CD4-positive, alpha-beta T cell treated with Interferon gamma for 1 hour (primary cell): Measurements from ENCODE around the gene RAG1.
"Not testable (repeated sequence)": the region's sequence is repeated elsewhere in the genome, so short reads cannot be mapped to it uniquely, and the experiment has no call there.

ENCODE experiments used
- DNase-seq: peaks from one replicate; pipeline ENCODE4 v3.0.0-alpha.2; 2020

Gene RAG1

GRCh38 chr11:36567694-36568093 lies at the start of gene RAG1:
TSS of gene RAG1 (plus strand) at chr11:36568007. CDS start at chr11:36573305, 5,298 bp downstream.
- no peak for DNase-seq

- no peak for DNase-seq
Observed at GRCh38 chr11:36530840-36531239, 37.0 kb upstream of the RAG1 start.

- DNase-seq: no peak
Observed at GRCh38 chr11:36532941-36533601, 34.7 kb upstream of the RAG1 start.

DNA sequence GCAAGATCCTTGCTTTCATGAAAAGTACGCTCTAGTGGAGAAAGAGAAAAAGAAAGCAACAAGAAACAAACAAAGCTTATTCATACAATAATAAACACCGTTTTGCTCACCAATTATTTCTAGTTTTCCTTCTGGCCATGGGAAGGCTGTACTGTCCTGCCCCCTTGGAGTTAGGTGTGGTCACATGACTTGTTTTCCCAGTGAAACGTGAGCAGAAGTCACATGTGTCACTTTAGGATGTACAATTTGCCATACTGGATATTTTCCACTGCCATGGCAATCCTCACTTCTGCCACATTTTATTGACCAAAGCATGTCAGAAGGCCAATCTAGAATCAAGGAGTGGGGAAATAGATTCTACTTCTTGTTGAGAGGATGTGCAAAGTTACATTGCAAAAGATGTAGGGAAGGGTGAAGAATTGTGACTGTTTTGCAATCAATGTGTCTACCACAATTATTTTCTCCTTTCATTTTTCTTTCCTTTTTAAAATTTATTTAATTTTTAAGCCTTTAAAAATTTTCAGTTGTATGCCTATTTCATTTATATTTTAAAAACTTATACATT lies 33.4 kb upstream of the RAG1 start:
- no peak for DNase-seq

DNA sequence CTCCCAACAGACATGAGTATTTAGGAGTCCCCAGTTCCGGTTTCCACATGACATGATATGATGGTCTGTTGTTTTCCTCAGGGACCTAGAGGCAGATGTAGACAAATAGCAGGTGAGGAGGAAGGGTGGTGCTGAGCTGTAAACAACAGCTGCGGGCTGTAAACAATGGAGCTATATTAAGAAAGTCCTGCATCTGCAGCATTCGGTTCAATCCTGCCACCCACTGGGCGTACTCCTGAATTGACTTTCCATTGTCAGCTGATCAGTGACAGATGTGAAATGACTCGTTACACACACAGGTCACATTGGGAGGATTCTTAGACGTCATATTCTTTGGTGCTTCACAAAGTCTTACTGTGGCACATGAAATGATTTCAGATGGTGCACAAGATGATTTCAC lies 26.8 kb upstream of the RAG1 start:
- peak; percentile 9 for DNase-seq

DNA sequence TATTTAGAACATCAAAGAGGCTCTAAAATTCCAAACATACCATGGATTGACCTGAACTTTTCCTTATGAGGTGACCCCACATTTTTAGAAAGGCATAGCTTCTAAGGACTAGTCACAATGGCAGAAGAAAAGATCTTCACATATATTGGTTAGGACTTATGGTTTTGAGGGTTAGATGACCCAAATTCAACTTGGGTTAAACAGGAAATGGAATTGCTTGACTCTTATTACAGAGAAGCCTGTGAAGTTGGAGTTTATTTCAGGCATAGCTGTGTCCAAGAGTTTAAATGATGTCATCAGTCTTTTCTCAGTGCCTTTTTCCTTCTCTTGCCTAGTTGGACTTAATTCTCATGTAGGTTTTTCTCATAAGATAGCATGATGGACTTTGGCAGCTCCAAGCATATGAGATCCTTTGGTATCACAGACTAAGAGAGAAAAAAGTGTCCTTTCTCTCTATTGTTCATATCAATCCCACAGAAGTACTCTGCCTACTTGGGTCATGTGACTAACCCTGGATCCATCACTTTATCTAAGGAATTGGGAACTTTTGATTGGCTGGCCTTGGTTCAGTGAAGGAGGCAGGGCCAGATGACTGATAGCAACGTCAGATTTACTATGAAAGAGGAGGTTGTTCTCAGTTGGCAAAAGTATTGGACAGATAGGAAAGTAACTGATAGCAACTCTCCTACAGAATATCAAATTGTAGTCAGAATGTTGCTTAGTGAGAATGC lies 17.3 kb upstream of the RAG1 start:
- no peak for DNase-seq

DNA sequence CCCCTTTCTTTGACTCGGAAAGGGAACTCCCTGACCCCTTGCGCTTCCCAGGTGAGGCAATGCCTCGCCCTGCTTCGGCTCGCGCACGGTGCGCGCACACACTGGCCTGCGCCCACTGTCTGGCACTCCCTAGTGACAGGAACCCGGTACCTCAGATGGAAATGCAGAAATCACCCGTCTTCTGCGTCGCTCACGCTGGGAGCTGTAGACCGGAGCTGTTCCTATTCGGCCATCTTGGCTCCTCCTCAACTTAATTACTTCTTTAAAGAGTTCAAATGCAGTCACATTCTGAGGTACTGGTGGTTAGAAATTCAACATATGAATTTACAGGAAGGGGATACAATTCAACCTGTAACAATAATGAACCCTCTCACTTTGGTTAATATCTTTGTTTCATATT lies 10.4 kb upstream of the RAG1 start:
- not testable (repeated sequence) for DNase-seq

- no peak for DNase-seq
Observed at GRCh38 chr11:36557991-36558390, 9.8 kb upstream of the RAG1 start.

DNA sequence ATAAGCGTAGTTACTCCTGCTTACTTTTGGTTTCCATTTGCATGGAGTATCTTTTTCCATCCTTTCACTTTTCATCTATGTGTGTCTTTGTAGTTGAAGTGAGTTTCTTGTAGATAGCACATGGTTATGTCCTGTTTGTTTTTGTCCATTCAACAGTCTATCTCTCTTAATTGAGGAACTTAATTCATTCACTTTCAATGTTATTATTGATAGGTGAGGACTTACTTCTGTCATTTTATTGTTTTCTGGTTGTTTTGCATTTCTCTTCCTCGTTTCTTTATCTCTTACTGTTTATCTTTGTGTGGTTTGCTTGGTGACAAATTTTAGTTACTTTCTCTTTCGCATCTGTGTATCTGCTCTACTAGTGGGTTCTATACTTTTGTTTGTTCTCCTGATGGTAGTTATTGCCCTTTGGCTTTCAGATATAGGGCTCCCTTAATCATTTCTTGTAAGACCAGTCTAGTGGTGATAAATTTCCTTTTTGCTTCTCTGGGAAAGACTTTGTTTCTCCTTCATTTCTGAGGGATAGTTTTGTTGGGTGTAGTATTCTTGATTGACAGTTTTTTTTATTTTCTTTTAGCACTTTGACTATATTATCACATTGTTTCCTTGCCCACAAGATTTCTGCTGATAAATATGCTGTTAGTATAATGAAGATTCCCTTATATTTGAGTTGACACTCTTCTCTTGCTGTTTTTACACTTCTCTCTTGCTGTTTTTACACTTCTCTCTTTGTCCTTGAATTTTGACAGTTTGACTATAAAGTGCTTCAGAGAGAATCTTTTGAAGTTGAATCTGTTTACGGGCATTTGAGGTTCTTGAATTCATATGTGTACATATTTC lies 9.0 kb upstream of the RAG1 start:
- no peak for DNase-seq

DNA sequence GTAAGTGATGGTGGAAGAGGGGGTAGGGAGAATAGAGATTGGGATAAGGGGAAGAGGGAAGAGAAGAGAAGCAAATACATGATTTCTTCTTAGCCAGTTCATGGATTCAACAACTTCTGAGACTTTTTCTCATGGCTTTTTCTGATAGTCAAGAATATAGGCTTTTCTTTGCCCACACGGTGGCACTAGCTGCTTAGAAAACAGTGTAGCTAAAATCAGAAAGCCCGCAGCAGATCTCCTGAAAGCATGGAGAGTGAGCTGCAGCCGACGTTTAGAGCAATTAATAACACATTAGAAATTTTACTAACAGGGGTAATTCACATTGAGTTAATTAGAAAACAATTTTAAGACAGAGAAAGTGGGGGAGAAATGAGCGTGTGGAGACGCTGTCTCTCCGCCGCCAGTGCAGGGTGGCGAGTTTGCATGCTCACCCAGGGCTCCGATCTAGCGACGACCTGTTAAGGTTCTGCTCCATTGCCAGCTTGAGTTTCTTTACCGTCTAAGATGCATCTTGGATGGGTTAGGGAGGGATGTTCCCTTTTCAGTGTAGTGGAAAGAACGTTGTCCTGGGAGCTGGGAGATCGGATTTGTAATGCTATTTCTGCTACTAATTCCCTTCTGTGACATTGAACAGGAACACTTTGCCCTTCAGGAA lies 3.3 kb upstream of the RAG1 start:
- DNase-seq: peak; percentile 22

GRCh38 chr11:36565031-36565610 lies 2.7 kb upstream of the RAG1 start:
- no peak for DNase-seq

DNA sequence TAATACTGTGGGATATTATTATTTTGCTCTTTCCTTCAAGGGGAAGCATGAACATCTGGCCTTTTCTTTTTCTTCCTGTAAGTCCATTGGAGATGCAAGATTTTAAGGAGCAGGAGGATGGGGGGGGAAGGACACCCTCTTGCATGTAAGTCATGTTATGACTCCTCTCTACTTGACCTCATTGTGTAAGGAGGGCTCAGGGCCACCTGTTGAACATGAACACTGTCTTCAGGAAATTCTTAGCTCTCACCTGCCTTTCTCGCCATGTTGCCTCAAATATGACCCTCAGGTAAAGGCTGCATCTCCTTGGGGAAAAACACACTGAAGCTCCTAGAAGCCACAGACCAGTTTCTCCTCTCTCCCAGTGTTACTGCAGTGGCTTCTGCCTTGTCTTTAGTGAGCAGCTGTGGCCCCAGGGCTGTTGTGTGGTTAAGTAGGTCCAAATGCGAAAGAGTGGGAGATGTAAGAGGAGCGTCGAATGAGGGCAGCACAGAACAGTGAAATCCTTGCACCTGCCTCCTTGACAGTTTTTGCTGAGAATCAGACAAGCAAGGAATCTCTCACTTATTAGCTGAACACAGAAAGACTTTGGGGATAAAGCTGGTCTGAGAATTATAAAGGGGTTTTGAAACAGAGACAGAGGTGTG lies 1.3 kb upstream of the RAG1 start:
- DNase-seq: no peak

- DNase-seq: no peak
Observed at GRCh38 chr11:36569095-36569494, 1.3 kb downstream of the RAG1 start.

- no peak for DNase-seq
Observed at GRCh38 chr11:36574486-36574885, 6.7 kb downstream of the RAG1 start.

GRCh38 chr11:36577373-36577772 lies 9.6 kb downstream of the RAG1 start:
- DNase-seq: no peak

DNA sequence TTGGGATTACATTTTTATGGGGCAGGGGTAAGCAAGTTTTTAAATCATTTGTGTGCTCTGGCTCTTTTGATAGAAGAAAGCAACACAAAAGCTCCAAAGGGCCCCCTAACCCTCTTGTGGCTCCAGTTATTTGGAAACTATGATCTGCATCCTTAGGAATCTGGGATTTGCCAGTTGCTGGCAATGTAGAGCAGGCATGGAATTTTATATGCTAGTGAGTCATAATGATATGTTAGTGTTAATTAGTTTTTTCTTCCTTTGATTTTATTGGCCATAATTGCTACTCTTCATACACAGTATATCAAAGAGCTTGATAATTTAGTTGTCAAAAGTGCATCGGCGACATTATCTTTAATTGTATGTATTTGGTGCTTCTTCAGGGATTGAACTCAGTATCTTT lies 10.1 kb downstream of the RAG1 start:
- DNase-seq: no peak

- no peak for DNase-seq
Observed at GRCh38 chr11:36578458-36578857, 10.7 kb downstream of the RAG1 start.

DNA sequence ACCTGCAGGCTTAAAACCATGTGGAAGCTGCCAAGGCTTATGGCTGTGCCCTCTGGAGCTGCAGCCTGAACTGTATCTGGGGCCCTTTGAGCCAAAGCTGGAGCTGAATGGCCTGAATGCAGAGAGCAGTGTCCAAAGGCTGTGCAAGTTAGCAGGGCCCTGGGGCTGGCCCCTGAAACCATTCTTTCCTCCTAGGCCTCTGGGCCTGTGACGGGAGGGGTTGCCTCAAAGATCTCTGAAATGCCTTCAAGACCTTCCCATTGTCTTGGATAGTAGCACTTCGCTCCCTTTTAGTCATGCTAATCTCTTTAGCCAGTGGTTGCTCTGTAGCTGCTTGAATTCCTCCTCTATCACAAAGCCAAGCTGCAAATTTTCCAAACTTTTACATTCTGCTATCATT lies 13.7 kb downstream of the RAG1 start:
- no peak for DNase-seq

- DNase-seq: no peak
Observed at GRCh38 chr11:36583667-36584066, 15.9 kb downstream of the RAG1 start.

GRCh38 chr11:36586543-36586942 lies 18.7 kb downstream of the RAG1 start:
- no peak for DNase-seq

GRCh38 chr11:36588099-36588498 lies 20.3 kb downstream of the RAG1 start:
- DNase-seq: no peak

DNA sequence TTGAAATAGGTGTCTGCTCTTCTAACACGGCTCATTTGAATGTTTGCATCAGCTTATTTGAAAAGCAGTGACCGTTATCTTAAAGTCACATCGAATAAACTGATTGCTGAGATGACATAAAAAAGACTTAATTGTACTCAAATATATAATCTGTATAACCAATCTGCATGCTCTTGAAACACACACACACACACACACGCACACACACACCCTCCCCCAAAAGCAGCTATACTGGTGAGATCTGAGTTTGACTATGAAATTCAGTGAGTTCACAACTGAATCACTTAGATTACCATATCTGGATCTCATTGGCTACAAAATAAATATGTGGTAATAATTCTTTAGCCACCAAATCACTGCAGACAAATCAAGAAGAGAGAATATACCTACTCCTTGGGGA lies 22.7 kb downstream of the RAG1 start:
- DNase-seq: no peak
